Fibroblast of lung (primary cell): Measurements from ENCODE around the gene NAA16.

Experiments used
- CTCF ChIP-seq, 2 donors: IDR thresholded peaks in 1 of 2; conservative IDR thresholded peaks in 1 of 2; 1 replicate in 1 of 2; 2 replicates in 1 of 2; pipeline ENCODE4 v1.5.1; 2011 to 2012; ENCODE audit warnings: low read length in 2 of 2, control low read depth in 1 of 2, inconsistent platforms in 1 of 2, low read depth in 1 of 2, mild to moderate bottlenecking in 1 of 2
- EZH2 ChIP-seq: IDR thresholded peaks from 2 replicates; pipeline ENCODE4 v1.5.1; 2012; ENCODE audit warnings: low read length, control low read depth, mild to moderate bottlenecking; ENCODE audit errors: missing control alignments

GRCh38 chr13:41306271-41307145 lies 4.6 kb upstream of the NAA16 start:
- TF ChIP-seq CTCF (conservative IDR thresholded peaks at IDR 0.05 in 1 of 2, IDR thresholded peaks at IDR 0.05 in 1 of 2; ENCODE audit: low read depth in 1 of 2, low read length in 2 of 2) (no peak), EZH2 (no peak)
